K562 (cell line): ENCODE data around the gene ZNF556. TPM values are rescaled to one million over a fixed set of nuclear protein-coding genes. Genes with fewer than 3 reads are reported as not detected.

Source experiments
- ATF6 ChIP-seq: sonication (generic); formaldehyde crosslinking; IDR thresholded peaks from 2 replicates; pipeline ENCODE4 v1.4.0; 2020; ENCODE audit warnings: mild to moderate bottlenecking, missing genetic modification reagents
- CBFA2T3 ChIP-seq: fragments of 450-650 bp; IDR thresholded peaks from 2 replicates; pipeline ENCODE4 v1.6.1; 2017
- CLOCK ChIP-seq: fragments of 250-450 bp; sonication (Bioruptor Pico); IDR thresholded peaks from 2 replicates; pipeline ENCODE4 v1.4.0; 2020; ENCODE audit warnings: mild to moderate bottlenecking, moderate library complexity, borderline replicate concordance
- CSDE1 ChIP-seq, 2 experiments: fragments of 450-650 bp; IDR thresholded peaks; 2 replicates each; pipeline ENCODE4 v1.6.1; 2016; ENCODE audit warnings: mild to moderate bottlenecking in 1 of 2
- HNRNPUL1 ChIP-seq: fragments of 200-400 bp; formaldehyde crosslinking; IDR thresholded peaks from 2 replicates; pipeline ENCODE4 v1.6.1; 2017; ENCODE audit warnings: low read length
- NR3C1 ChIP-seq: sonication (generic); formaldehyde crosslinking; IDR thresholded peaks from 2 replicates; pipeline ENCODE4 v1.8.1; 2022; ENCODE audit warnings: missing genetic modification reagents
- PCBP2 ChIP-seq: fragments of 200-400 bp; formaldehyde crosslinking; IDR thresholded peaks from 2 replicates; pipeline ENCODE4 v1.6.1; 2018; ENCODE audit warnings: low read length, low read depth, mild to moderate bottlenecking, moderate library complexity; ENCODE audit not compliant: poor library complexity, severe bottlenecking
- RNF219 ChIP-seq: fragments of 250-450 bp; sonication (Bioruptor Pico); IDR thresholded peaks from 2 replicates; pipeline ENCODE4 v1.5.0; 2022; ENCODE audit warnings: mild to moderate bottlenecking
- ZKSCAN1 ChIP-seq: fragments of 150-350 bp; IDR thresholded peaks from 2 replicates; pipeline ENCODE4 v1.6.1; 2016; ENCODE audit warnings: low read depth, low read length
- ZNF24 ChIP-seq: fragments of 450-650 bp; IDR thresholded peaks from 2 replicates; pipeline ENCODE4 v1.6.1; 2016
- ZNF586 ChIP-seq: fragments of 450-650 bp; formaldehyde crosslinking; conservative IDR thresholded peaks from 2 replicates; pipeline ENCODE4 v1.4.0; 2020; ENCODE audit warnings: mild to moderate bottlenecking, moderate library complexity
- polyA plus RNA-seq, 8 experiments: library from polyadenylated mRNA; depleted of rRNA in 4 of 8; stranded (reverse) in 5 of 8; unstranded in 3 of 8; fragments of >200 nt; fragmentation: Nextera tagmentation in 2 of 8; fragmentation: Illumina TruSeq in 1 of 8; extraction: Ambion mirVana in 2 of 8; extraction: Trizol in 1 of 8; gene quantifications; 2 replicates each; pipeline versions ENCODE4 v1.2.1 to v1.2.3, GENCODE V29; 2011 to 2014; ENCODE audit warnings: inconsistent platforms in 1 of 8, missing spikeins in 1 of 8
- total RNA-seq, 7 experiments: library from RNA; depleted of rRNA in 6 of 7; stranded (reverse); fragments of >200 nt in 6 of 7; fragmentation: Illumina TruSeq in 2 of 7; extraction: Trizol in 2 of 7; gene quantifications; 2 replicates each; pipeline versions ENCODE4 v1.2.1 to v1.2.3, GENCODE V29; 2011 to 2021; ENCODE audit warnings: low replicate concordance in 1 of 7
- TF ChIP-seq, protein P1 (sequence below), 3 experiments: IDR thresholded peaks in 2 of 3; conservative IDR thresholded peaks in 1 of 3; 2 replicates each; pipeline ENCODE4 v1.5.1; 2011 to 2012; ENCODE audit warnings: low read length in 3 of 3, mild to moderate bottlenecking in 3 of 3, control low read depth in 2 of 3, improper control_type of control experiment in 1 of 3, inconsistent platforms in 1 of 3, low read depth in 1 of 3, mixed read lengths in 1 of 3, moderate library complexity in 1 of 3; ENCODE audit not compliant: insufficient read depth in 2 of 3
- TF ChIP-seq, protein P2 (sequence below): IDR thresholded peaks from 2 replicates; pipeline ENCODE4 v1.6.1; 2012; ENCODE audit warnings: low read depth, low read length, improper control_type of control experiment, borderline replicate concordance
- TF ChIP-seq, protein P3 (sequence below), 3 experiments: fragments of 200-800 bp in 1 of 3; sonication (Bioruptor generic) in 1 of 3; sonication (generic) in 1 of 3; formaldehyde crosslinking in 1 of 3; IDR thresholded peaks; 2 replicates each; pipeline versions ENCODE4 v1.6.1 to v1.8.0; 2016 to 2022; ENCODE audit warnings: mild to moderate bottlenecking in 2 of 3, missing compliant biosample characterization in 2 of 3, missing genetic modification characterization in 2 of 3, missing genetic modification reagents in 1 of 3

Gene ZNF556
- total and polyA plus RNA-seq, 9 of the 15 experiments (the other 6 are each of a cell fraction or from before 2014, with no cell fraction given) = 0.01 to 0.36 (median 0.10) TPM; not detected in 1

DNA sequence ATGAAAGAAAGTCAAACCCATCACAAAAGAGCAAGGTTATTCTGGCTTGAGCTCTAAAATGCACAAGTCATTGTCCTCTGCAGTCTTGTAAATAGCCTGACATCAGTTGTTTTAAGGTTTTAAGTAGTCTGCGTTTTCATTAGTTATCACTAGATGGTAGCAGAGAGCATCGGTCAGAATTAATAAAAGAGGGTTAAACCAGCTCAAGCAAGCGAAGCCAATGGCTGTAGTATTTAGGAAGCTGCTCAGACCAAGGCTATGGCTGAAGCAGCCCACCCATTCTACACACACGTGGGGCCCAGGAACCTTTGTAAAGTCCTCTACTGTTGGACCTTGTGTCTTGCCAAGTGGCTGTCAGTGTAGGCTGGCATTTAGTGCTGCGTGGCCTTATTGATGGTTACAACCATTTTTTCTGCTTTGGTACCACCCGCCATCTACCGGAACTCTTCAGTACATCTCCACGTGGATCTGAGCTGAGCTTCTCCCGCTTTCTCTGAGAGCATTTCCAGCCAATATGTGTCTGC lies 20.3 kb downstream of the ZNF556 start (continued):
- TF ChIP-seq CLOCK (CRISPR knock-in tag) = no peak
- TF ChIP-seq CSDE1 (IDR thresholded peaks at IDR 0.05) = no peak
- no peak for TF ChIP-seq PCBP2
- TF ChIP-seq, protein P1, sequence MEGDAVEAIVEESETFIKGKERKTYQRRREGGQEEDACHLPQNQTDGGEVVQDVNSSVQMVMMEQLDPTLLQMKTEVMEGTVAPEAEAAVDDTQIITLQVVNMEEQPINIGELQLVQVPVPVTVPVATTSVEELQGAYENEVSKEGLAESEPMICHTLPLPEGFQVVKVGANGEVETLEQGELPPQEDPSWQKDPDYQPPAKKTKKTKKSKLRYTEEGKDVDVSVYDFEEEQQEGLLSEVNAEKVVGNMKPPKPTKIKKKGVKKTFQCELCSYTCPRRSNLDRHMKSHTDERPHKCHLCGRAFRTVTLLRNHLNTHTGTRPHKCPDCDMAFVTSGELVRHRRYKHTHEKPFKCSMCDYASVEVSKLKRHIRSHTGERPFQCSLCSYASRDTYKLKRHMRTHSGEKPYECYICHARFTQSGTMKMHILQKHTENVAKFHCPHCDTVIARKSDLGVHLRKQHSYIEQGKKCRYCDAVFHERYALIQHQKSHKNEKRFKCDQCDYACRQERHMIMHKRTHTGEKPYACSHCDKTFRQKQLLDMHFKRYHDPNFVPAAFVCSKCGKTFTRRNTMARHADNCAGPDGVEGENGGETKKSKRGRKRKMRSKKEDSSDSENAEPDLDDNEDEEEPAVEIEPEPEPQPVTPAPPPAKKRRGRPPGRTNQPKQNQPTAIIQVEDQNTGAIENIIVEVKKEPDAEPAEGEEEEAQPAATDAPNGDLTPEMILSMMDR (IDR thresholded peaks at IDR 0.05 in 2 of 3, conservative IDR thresholded peaks at IDR 0.05 in 1 of 3; ENCODE audit: insufficient read depth in 2 of 3, low read depth in 1 of 3, low read length in 3 of 3) = peak; percentile 62 to 82 (median 73)
- TF ChIP-seq ZNF586 = no peak
- no peak for TF ChIP-seq NR3C1 (CRISPR knock-in tag)
- TF ChIP-seq, protein P2, sequence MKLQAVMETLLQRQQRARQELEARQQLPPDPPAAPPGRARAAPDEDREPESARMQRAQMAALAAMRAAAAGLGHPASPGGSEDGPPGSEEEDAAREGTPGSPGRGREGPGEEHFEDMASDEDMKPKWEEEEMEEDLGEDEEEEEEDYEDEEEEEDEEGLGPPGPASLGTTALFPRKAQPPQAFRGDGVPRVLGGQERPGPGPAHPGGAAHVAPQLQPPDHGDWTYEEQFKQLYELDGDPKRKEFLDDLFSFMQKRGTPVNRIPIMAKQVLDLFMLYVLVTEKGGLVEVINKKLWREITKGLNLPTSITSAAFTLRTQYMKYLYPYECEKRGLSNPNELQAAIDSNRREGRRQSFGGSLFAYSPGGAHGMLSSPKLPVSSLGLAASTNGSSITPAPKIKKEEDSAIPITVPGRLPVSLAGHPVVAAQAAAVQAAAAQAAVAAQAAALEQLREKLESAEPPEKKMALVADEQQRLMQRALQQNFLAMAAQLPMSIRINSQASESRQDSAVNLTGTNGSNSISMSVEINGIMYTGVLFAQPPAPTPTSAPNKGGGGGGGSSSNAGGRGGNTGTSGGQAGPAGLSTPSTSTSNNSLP = 0 out of 2 replicates have a peak, but pooled peaks have one; percentile 48
- no peak for TF ChIP-seq RNF219 (CRISPR knock-in tag)
- no peak for TF ChIP-seq ZNF24
- TF ChIP-seq CBFA2T3 = no peak
- TF ChIP-seq ZKSCAN1 = no peak
- no peak for TF ChIP-seq HNRNPUL1
- no peak for TF ChIP-seq ATF6 (CRISPR knock-in tag)
- TF ChIP-seq, protein P3, sequence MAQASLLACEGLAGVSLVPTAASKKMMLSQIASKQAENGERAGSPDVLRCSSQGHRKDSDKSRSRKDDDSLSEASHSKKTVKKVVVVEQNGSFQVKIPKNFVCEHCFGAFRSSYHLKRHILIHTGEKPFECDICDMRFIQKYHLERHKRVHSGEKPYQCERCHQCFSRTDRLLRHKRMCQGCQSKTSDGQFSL (CRISPR knock-in tag; IDR thresholded peaks at IDR 0.05) = no peak
- TF ChIP-seq, protein P3 (tag; IDR thresholded peaks at IDR 0.05) = no peak
